ENCODE measurements around the gene TPGS2.

TPGS2 gene

DNA sequence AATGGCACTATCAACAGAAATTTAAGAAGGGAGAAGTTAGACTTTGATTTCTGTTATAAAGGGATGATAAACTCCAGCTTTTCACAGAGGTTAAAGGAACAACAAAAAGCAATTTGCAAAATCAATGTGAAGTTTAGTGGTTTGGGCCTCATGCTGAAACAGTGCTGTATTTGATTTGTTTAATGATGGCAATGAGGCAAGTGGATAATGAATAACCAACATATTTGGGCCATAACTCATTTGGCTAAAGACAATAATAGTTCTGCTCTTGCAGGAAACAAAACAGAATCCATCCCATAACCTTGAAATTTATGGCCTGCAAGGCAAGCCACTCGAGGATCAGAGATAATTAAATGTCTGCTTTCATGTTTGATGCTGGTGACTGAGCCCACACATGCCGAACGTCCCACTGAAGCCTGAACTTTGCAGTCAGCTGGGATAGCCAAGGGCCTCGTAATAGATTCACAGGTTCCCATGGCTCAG, 56.5 kb downstream of the TPGS2 start:
- TF ChIP-seq ZNF70 (CRISPR knock-in tag; IDR thresholded peaks at IDR 0.05): no peak
- peak; percentile 31; the same call in 1 of the 3 replicates for ATAC-seq

DNA sequence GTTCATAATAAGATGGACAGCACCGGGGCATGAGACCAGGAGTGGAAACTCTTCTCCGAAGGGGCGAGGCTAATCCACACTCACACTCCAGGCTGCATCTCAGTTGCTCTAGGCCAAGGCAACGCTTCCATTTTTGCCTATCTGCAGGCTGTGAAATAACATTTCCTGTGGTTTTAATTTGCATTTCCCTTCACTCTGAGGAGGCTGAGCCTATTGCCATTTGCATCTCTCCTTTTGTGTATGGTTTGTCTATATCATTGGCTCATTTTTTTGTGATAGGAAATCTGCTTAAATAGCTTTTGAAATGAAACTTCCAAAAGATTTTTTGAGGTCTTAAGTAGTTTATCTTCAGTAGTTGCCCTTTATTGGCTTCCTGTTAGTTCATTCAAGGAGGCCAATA, 57.6 kb downstream of the TPGS2 start:
- no peak for ATAC-seq
- no peak for TF ChIP-seq ZNF565 (CRISPR knock-in tag; conservative IDR thresholded peaks at IDR 0.05; ENCODE audit: low read depth)
- TF ChIP-seq ZC3H10 (CRISPR knock-in tag; IDR thresholded peaks at IDR 0.05): no peak
- TF ChIP-seq RARB (CRISPR knock-in tag; IDR thresholded peaks at IDR 0.05): no peak
- TF ChIP-seq, protein P1, sequence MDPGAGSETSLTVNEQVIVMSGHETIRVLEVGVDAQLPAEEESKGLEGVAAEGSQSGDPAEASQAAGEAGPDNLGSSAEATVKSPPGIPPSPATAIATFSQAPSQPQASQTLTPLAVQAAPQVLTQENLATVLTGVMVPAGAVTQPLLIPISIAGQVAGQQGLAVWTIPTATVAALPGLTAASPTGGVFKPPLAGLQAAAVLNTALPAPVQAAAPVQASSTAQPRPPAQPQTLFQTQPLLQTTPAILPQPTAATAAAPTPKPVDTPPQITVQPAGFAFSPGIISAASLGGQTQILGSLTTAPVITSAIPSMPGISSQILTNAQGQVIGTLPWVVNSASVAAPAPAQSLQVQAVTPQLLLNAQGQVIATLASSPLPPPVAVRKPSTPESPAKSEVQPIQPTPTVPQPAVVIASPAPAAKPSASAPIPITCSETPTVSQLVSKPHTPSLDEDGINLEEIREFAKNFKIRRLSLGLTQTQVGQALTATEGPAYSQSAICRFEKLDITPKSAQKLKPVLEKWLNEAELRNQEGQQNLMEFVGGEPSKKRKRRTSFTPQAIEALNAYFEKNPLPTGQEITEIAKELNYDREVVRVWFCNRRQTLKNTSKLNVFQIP (CRISPR knock-in tag; IDR thresholded peaks at IDR 0.05; ENCODE audit: borderline replicate concordance, low read depth): no peak
- TF ChIP-seq OSR1 (CRISPR knock-in tag; IDR thresholded peaks at IDR 0.05): no peak
- TF ChIP-seq, protein P2, sequence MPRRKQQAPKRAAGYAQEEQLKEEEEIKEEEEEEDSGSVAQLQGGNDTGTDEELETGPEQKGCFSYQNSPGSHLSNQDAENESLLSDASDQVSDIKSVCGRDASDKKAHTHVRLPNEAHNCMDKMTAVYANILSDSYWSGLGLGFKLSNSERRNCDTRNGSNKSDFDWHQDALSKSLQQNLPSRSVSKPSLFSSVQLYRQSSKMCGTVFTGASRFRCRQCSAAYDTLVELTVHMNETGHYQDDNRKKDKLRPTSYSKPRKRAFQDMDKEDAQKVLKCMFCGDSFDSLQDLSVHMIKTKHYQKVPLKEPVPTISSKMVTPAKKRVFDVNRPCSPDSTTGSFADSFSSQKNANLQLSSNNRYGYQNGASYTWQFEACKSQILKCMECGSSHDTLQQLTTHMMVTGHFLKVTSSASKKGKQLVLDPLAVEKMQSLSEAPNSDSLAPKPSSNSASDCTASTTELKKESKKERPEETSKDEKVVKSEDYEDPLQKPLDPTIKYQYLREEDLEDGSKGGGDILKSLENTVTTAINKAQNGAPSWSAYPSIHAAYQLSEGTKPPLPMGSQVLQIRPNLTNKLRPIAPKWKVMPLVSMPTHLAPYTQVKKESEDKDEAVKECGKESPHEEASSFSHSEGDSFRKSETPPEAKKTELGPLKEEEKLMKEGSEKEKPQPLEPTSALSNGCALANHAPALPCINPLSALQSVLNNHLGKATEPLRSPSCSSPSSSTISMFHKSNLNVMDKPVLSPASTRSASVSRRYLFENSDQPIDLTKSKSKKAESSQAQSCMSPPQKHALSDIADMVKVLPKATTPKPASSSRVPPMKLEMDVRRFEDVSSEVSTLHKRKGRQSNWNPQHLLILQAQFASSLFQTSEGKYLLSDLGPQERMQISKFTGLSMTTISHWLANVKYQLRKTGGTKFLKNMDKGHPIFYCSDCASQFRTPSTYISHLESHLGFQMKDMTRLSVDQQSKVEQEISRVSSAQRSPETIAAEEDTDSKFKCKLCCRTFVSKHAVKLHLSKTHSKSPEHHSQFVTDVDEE (CRISPR knock-in tag; IDR thresholded peaks at IDR 0.05): no peak
- no peak for TF ChIP-seq ZNF70 (CRISPR knock-in tag; IDR thresholded peaks at IDR 0.05)
- no peak for TF ChIP-seq BACH2 (CRISPR knock-in tag; IDR thresholded peaks at IDR 0.05; ENCODE audit: borderline replicate concordance)
- TF ChIP-seq CSDC2 (CRISPR knock-in tag; IDR thresholded peaks at IDR 0.05): no peak
- TF ChIP-seq, protein P3, sequence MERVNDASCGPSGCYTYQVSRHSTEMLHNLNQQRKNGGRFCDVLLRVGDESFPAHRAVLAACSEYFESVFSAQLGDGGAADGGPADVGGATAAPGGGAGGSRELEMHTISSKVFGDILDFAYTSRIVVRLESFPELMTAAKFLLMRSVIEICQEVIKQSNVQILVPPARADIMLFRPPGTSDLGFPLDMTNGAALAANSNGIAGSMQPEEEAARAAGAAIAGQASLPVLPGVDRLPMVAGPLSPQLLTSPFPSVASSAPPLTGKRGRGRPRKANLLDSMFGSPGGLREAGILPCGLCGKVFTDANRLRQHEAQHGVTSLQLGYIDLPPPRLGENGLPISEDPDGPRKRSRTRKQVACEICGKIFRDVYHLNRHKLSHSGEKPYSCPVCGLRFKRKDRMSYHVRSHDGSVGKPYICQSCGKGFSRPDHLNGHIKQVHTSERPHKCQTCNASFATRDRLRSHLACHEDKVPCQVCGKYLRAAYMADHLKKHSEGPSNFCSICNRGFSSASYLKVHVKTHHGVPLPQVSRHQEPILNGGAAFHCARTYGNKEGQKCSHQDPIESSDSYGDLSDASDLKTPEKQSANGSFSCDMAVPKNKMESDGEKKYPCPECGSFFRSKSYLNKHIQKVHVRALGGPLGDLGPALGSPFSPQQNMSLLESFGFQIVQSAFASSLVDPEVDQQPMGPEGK (CRISPR knock-in tag; IDR thresholded peaks at IDR 0.05; ENCODE audit: borderline replicate concordance): no peak
- no peak for TF ChIP-seq TCF4 (CRISPR knock-in tag; IDR thresholded peaks at IDR 0.05; ENCODE audit: borderline replicate concordance)
- TF ChIP-seq ZNF8 (CRISPR knock-in tag; IDR thresholded peaks at IDR 0.05): no peak
- TF ChIP-seq PPARA (CRISPR knock-in tag; IDR thresholded peaks at IDR 0.05; ENCODE audit: borderline replicate concordance): no peak
- TF ChIP-seq ESRRG (CRISPR knock-in tag; IDR thresholded peaks at IDR 0.05): no peak
- no peak for TF ChIP-seq TOX (CRISPR knock-in tag; IDR thresholded peaks at IDR 0.05; ENCODE audit: borderline replicate concordance)
- TF ChIP-seq ISL1 (CRISPR knock-in tag; IDR thresholded peaks at IDR 0.05): no peak
- TF ChIP-seq, protein P4, sequence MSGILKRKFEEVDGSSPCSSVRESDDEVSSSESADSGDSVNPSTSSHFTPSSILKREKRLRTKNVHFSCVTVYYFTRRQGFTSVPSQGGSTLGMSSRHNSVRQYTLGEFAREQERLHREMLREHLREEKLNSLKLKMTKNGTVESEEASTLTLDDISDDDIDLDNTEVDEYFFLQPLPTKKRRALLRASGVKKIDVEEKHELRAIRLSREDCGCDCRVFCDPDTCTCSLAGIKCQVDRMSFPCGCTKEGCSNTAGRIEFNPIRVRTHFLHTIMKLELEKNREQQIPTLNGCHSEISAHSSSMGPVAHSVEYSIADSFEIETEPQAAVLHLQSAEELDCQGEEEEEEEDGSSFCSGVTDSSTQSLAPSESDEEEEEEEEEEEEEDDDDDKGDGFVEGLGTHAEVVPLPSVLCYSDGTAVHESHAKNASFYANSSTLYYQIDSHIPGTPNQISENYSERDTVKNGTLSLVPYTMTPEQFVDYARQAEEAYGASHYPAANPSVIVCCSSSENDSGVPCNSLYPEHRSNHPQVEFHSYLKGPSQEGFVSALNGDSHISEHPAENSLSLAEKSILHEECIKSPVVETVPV (CRISPR knock-in tag; IDR thresholded peaks at IDR 0.05): no peak
- TF ChIP-seq SNAI2 (CRISPR knock-in tag; IDR thresholded peaks at IDR 0.05): no peak
- TF ChIP-seq ZFP30 (CRISPR knock-in tag; IDR thresholded peaks at IDR 0.05): no peak
- no peak for TF ChIP-seq GLIS3 (CRISPR knock-in tag; IDR thresholded peaks at IDR 0.05)

DNA sequence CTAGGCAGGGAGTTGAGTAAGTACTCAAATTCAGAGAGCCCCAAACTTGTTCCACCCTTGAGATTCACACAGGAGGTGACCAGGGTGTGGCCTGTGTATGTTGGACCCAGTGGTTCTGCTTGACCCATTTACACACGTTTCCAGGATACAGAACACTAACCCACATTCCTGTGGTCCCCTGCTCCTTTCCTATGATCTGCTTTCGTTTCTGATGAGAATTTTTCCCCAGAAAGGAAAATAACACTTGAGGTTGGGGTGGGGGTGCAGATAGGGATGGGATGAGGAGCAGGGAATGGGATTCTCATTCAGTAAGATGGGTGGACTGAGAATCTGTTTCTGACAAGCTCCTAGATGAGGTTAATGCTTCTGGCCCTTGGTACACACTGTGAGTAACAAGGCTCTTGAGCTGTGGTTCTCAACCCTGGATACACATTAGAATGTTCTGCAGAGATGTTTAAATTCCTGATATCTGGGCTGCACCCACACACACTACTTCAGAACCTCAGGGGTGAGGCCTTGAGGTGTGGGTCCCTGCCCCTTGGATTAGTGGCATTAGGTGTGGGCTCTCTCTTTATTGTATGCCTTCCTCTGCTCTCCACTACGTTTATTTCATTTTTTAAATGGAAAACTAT, 58.4 kb downstream of the TPGS2 start:
- ATAC-seq: no peak
- TF ChIP-seq ZNF8 (CRISPR knock-in tag; IDR thresholded peaks at IDR 0.05): no peak
- TF ChIP-seq ZNF565 (CRISPR knock-in tag; conservative IDR thresholded peaks at IDR 0.05; ENCODE audit: low read depth): no peak
- no peak for TF ChIP-seq TOX (CRISPR knock-in tag; IDR thresholded peaks at IDR 0.05; ENCODE audit: borderline replicate concordance)
- no peak for TF ChIP-seq ZNF70 (CRISPR knock-in tag; IDR thresholded peaks at IDR 0.05)
- no peak for TF ChIP-seq ZFP3 (CRISPR knock-in tag; IDR thresholded peaks at IDR 0.05)
- TF ChIP-seq BACH2 (CRISPR knock-in tag; IDR thresholded peaks at IDR 0.05; ENCODE audit: borderline replicate concordance): no peak
- TF ChIP-seq ZC3H10 (CRISPR knock-in tag; IDR thresholded peaks at IDR 0.05): no peak
- TF ChIP-seq ESRRG (CRISPR knock-in tag; IDR thresholded peaks at IDR 0.05): no peak
- TF ChIP-seq, protein P2 (CRISPR knock-in tag; IDR thresholded peaks at IDR 0.05): no peak
- no peak for TF ChIP-seq CSDC2 (CRISPR knock-in tag; IDR thresholded peaks at IDR 0.05)
- TF ChIP-seq, protein P1 (CRISPR knock-in tag; IDR thresholded peaks at IDR 0.05; ENCODE audit: borderline replicate concordance, low read depth): no peak
- no peak for TF ChIP-seq OSR1 (CRISPR knock-in tag; IDR thresholded peaks at IDR 0.05)

Data from SK-N-SH treated with all-trans-retinoic acid at 6 μM for 48 hours (cell line).